Activated T-cell treated with anti-CD3 and anti-CD28 coated beads for 48 hours (primary cell): Measurements from ENCODE around the gene INVS.
"Not testable (repeated sequence)": the region's sequence is repeated elsewhere in the genome, so short reads cannot be mapped to it uniquely, and the experiment has no call there.

Experiments used
- DNase-seq: peaks from one replicate; pipeline ENCODE4 v3.0.0-alpha.2; 2020; ENCODE audit warnings: low read depth

INVS gene

GRCh38 chr9:100120286-100120685, 21.2 kb downstream of the INVS start:
- DNase-seq: no peak

- no peak for DNase-seq
Measured at GRCh38 chr9:100125236-100125635, 26.2 kb downstream of the INVS start.

- no peak for DNase-seq
Measured at GRCh38 chr9:100125910-100126309, 26.9 kb downstream of the INVS start.

GRCh38 chr9:100126423-100126822, 27.4 kb downstream of the INVS start:
- DNase-seq: no peak

GRCh38 chr9:100129772-100130171, 30.7 kb downstream of the INVS start:
- DNase-seq: no peak

- DNase-seq: no peak
Measured at GRCh38 chr9:100131216-100131615, 32.2 kb downstream of the INVS start.

GRCh38 chr9:100131875-100132430, 32.9 kb downstream of the INVS start:
- no peak for DNase-seq

DNA sequence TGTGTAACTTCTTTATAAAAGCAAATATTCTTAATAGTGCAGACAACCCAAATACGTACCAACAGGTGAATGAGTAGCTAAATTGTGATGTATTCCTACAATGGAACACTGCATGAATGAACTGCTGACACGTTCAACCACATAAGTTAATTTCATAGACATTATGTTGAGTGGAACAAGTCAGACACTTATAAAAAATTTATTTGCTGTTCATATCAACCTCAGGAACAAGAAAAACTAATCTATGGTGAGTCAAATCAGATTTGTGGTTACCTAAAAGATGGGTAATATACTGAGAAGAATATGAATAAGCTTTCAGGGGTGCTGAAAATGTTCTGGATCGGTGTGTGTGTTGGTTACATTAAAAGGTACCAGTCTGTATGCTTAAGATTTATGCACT, 35.7 kb downstream of the INVS start:
- DNase-seq: no peak

- DNase-seq: not testable (repeated sequence)
Measured at GRCh38 chr9:100136799-100137198, 37.8 kb downstream of the INVS start.

DNA sequence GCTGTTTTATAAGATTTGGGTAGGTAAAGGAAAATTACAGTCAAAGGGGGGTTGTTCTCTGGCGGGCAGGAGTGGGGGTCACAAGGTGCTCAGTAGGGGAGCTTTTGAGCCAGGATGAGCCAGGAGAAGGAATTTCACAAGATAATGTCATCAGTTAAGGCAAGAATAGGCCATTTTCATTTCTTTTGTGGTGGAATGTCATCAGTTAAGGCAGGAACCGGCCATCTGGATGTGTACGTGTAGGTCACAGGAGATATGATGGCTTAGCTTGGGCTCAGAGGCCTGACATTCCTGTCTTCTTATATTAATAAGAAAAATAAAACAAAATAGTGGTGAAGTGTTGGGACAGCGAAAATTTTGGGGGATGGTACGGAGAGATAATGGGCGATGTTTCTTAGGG, 41.3 kb downstream of the INVS start:
- not testable (repeated sequence) for DNase-seq

GRCh38 chr9:100141862-100142261, 42.8 kb downstream of the INVS start:
- not testable (repeated sequence) for DNase-seq

DNA sequence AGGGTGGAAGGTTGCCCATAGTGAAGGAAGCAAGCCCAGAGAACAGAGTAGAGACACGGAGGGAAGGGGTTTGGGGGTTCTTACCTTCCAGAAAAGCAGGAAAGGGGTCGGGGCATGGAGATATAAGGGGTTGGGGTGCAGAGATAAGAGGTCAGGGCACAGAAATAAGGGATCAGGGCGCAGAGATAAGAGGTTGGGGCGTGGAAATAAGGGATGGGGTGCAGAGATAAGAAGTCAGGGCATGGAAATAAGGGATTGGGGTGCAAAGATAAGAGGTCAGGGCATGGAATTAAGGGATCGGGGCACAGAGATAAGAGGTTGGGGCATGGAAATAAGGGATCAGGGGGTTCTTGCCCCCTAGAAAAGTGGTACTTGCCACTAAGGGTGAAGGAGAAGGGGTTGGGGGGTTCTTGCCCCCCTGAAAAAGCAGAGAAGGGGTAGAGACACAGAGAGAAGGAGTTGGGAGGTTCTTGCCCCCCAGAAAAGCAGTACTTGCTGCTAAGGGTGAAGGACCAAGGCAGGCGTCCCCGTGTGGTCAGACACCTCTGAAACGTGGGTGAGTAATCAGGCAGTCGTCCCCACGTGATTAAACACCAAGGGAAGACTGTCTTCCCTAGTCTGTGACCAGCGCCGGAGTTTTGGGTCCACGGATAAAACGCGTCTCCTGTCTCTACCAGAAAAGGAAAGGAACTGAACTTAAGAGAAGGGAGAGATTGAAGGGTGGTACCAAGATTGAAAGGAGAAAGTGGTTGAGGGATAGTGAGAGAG, 46.3 kb downstream of the INVS start:
- DNase-seq: not testable (repeated sequence)

DNA sequence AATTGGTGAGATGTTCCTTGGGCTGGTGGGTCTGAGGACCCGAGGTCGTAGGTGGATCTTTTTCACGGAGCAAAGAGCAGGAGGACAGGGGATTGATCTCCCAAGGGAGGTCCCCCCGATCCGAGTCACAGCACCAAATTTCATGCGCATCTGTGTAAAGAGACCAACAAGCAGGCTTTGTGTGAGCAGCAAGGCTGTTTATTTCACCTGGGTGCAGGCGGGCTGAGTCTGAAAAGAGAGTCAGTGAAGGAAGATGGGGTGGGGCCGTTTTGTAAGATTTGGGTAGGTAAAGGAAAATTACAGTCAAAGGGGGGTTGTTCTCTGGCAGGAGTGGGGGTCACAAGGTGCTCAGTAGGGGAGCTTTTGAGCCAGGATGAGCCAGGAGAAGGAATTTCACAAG, 46.9 kb downstream of the INVS start:
- DNase-seq: not testable (repeated sequence)

DNA sequence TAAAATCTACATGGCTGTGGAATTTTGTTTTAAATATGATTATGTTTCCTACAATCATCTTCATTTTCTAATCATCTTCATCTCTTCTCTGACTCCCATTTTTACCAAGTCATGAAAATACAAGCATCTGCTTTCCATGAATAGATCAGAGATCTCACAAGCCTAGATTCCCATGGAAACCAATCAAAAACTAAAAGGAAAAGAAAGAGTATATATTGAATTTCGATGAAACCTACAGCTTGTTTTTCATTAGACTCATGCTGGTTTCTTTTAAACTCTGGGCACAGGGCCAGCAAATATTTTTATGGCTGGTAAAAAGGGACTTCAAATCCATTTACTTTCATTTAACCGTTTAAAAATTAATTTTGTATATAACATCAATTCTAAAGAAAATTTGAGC, 51.2 kb downstream of the INVS start:
- no peak for DNase-seq

GRCh38 chr9:100160021-100160420, 61.0 kb downstream of the INVS start:
- DNase-seq: no peak

- DNase-seq: no peak
Measured at GRCh38 chr9:100167176-100167575, 68.1 kb downstream of the INVS start.

GRCh38 chr9:100167915-100168654, 69.0 kb downstream of the INVS start:
- no peak for DNase-seq

- no peak for DNase-seq
Measured at GRCh38 chr9:100170085-100170484, 71.0 kb downstream of the INVS start.

- DNase-seq: no peak
Measured at GRCh38 chr9:100170556-100170955, 71.5 kb downstream of the INVS start.

DNA sequence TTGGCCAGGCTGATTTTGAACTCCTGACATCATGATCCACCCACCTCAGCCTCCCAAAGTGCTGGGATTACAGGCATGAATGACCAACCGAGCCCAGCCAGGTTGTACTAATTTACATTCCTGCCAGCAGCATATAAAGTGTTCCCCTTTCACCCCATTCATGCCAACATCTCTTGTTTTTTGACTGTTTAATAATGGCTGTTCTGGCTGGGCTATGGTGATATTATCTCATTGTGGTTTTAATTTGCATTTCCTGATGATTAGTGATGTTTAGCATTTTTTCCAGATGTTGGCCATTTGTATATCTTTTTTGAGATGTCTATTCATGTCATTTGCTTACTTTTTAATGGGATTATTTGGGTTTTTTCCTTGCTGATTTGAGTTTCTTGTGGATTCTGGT, 87.3 kb downstream of the INVS start:
- DNase-seq: no peak

- DNase-seq: no peak
Measured at GRCh38 chr9:100190339-100190738, 91.3 kb downstream of the INVS start.

DNA sequence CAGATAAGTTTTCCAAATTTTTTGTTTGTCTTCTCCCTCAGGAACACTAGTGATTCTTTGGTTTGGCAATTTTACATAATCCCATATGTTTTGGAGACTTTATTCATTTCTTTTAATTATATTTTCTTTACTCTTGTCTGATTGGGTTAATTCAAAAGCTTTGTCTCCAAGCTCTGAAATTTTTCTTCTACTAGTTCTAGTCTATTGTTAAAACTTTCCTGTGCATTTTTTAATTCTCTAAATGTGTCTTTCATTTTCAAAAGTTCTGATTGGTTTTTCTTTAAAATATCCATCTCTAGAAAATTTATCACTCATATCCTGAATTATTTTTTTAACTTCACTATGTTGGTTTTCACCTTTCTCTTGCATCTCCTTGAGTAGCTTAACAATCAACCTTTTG, 92.2 kb downstream of the INVS start:
- DNase-seq: no peak

DNA sequence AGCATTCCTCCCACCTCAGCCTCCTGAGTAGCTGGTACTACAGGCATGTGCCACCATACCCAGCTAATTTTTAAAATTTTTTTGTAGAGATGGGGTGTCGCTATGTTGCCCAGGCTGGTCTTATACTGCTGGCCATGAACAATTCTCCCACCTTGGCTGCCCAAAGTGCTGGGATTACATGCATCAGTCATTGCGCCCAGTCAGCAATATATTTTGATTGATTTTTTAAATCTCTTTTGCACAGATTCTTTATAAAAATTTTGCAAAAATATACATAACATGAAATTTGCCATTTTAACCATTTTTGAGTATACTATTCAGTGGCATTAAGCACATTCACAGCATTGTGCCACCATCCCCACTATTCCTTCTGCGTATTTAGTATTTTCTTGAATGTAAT, 94.0 kb downstream of the INVS start:
- DNase-seq: no peak
